ENCODE measurements around the gene CPSF7.

DNA sequence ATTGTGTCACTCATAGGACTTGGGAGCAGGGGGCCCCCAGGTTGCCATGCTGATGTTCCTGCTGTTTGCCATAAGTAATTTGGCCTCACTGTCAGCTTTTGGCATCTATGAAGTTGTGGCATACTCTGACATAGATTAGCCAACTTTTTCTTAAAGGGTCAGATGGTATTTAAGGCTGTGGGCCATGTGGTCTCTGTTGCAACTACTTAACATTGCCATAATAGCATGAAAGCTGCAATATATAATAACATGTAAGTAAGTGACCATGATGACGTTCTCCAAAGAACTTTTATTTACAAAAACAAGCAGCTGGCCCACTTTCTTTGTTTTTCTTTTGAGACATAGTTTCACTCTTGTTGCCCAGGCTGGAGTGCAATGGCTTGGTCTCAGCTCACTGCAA, 39.6 kb downstream of the CPSF7 start:
- TF ChIP-seq EZH2 (IDR thresholded peaks at IDR 0.05; ENCODE audit: low read length, unreplicated experiment) = no peak
- TF ChIP-seq CTCF (conservative IDR thresholded peaks at IDR 0.05; ENCODE audit: low read depth, low read length) = no peak
